Activated naive CD8-positive, alpha-beta T cell treated with anti-CD3 and anti-CD28 coated beads, Interleukin-2, amount 10 ng/mL, durations not matched to agents 7 days and 5 days (primary cell): ENCODE data around the gene EZH1. TPM values are rescaled to one million over a fixed set of nuclear protein-coding genes. Genes with fewer than 3 reads are reported as not detected.
"Not testable (repeated sequence)": the region's sequence is repeated elsewhere in the genome, so short reads cannot be mapped to it uniquely, and the experiment has no call there.

Experiments used
- ATAC-seq: fragments of 150-1000 bp; cut with Tn5 transposase; one replicate; pipeline ENCODE4 v1.10.0; 2021; ENCODE audit warnings: low read depth, moderate library complexity
- POLR2A ChIA-PET: fragments of 350-600 bp; sonication (Branson Sonifier 250); formaldehyde crosslinking; loops from one replicate; lab custom pipeline; 2021; ENCODE audit warnings: antibody characterized with exemption; lab: Charles Lee
- DNase-seq: peaks from one replicate; pipeline ENCODE4 v3.0.0; 2021
- H3K27ac Mint-ChIP-seq: one replicate; pipeline ENCODE4 v1.8.0; 2022; ENCODE audit warnings: mild to moderate bottlenecking, mixed read lengths
- H3K27me3 Mint-ChIP-seq: one replicate; pipeline ENCODE4 v1.8.0; 2022; ENCODE audit warnings: mild to moderate bottlenecking, moderate library complexity, mixed read lengths
- H3K36me3 Mint-ChIP-seq: one replicate; pipeline ENCODE4 v1.8.0; 2021; ENCODE audit warnings: mild to moderate bottlenecking, mixed read lengths
- H3K4me1 Mint-ChIP-seq: one replicate; pipeline ENCODE4 v1.8.0; 2021; ENCODE audit warnings: mixed read lengths
- H3K4me3 Mint-ChIP-seq: one replicate; pipeline ENCODE4 v1.8.0; 2022; ENCODE audit warnings: mild to moderate bottlenecking, moderate library complexity, mixed read lengths
- H3K9me3 Mint-ChIP-seq: one replicate; pipeline ENCODE4 v1.8.0; 2021; ENCODE audit warnings: mixed read lengths
- total RNA-seq, 2 experiments: library from RNA; stranded (reverse); gene quantifications; one replicate each; pipeline ENCODE4 v1.2.3, GENCODE V29; 2021

EZH1 gene
- total RNA-seq, 2 experiments from 2014 or later: 83.1 to 98.4 TPM

DNA sequence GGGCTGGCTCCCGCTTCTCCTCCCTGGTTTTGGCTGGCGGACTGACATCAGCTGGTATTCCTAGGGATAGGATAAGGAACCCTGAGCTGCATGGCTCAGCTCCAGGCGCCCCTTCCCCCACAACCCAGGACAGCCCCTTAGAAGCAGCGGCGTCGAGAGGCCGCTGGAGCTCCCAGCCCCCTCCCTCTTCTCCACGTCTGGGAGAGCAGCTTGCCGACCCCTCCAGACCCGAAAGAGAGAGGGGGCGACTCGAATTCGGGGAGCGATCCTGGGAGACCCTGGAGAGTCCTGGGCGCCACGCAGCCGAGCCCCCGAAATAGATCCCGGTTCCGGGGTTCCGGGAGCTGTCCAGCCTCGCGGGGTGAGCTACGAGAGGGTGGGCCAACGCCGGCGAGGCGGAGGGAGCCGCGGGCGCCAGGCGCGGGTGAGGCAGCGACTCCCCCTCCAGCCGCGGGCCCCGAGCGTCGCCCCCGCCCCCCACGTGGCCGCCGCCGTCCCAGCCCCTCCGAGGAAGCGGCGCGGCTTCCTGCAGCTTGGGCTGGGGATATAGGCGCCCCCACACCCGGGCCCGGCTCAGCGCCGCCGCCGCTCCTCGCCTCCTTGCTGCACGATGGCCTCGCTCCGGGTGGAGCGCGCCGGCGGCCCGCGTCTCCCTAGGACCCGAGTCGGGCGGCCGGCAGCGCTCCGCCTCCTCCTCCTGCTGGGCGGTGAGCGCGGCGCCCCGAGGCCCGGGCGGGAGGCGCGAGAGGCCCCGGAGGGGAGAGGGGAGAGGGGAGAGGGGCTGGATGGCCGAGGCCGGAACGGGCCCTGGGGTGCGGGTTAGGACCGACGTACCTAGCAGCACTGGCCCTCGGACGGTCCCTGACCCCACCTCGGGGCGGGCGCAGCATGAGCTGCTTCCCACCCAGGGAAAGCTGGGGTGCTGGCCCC, 16.1 kb upstream of the EZH1 start, which contains the start of gene RAMP2:
RAMP2 (plus strand) TSS at position 576 of the 930 bp plus-strand sequence; CDS start at position 611, 35 bp downstream.
- H3K27me3 Mint-ChIP-seq: peaks cover 64% of the 10 kb centered on the region
- H3K4me1 Mint-ChIP-seq: no peaks in the 10 kb centered on the region
- no peaks in the 10 kb centered on the region for H3K36me3 Mint-ChIP-seq
- no peaks in the 10 kb centered on the region for H3K9me3 Mint-ChIP-seq
- peak; percentile 38 for ATAC-seq
- DNase-seq: no peak
- POLR2A ChIA-PET: interaction anchor here (0.6 to 1.7 kb wide), 5 partner anchors 11 to 183 kb away, joined by 3 to 6 read pairs (median 5); partner anchors contain the start of genes PSMC3IP and VPS25
- H3K4me3 Mint-ChIP-seq: peak within 1 kb of the TSS; percentile 18
- H3K27ac Mint-ChIP-seq: no peak within 1 kb of the TSS

DNA sequence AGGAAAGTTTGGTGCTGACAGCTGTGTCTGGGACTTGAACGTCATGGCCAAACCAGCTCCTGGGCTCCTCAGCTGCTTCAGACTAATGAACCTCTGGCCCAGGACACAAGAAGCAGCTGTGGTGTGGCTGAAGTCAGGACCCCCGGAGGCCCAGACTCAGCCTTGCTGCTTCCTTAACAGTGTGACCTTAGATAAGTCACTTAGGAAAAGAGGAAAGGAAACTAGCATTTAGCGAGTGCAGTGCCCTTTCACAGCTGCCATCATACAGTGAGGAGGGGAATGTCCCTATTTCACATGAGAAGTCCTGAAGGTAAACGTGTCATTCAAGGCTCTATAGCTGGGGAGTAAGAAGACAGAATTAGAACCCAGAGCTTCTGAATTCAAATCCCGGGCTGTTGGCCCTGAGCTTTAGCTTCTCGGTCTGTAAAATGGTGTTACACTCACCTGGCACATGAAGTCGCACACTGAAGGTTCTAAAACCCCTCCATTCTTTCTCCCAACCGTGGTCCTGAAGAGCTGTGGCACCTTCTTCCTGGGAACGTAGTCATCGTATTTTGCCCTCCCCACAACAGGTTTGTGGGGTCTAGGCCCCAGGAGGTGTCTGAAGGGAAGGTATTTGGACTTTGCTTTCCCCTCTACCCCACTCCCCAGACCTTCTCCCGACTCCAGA, 15.3 kb upstream of the EZH1 start:
- H3K4me1 Mint-ChIP-seq: no peaks in the 10 kb centered on the region

DNA sequence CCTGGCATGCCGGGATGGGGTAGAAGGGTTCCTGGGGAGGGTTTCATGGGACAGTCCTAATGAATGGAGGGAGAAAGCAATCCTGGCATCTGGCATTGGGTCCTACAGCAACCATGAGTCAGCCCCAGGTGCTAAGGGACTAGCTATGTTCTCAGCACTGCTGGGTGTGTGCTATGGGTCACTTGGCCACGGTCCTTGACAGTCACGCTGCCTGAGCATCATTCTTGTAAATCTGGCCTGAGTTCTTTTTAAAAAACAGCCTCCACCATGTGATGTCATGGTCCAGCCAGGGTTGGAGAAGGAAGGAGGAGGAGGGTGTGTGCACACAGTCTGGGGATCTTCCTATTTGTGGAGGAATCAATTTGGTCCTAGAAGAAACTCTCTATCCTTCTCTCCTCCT, 9.9 kb upstream of the EZH1 start:
- Mint-ChIP-seq H3K27me3 (peaks cover 62% of the 10 kb centered on the region), H3K27ac (no peak overlapping the region)

More for the DNA sequence above, 15.3 kb upstream of the EZH1 start:
- Mint-ChIP-seq H3K4me3 (peak overlapping the region; percentile 18), H3K9me3 (no peaks in the 10 kb centered on the region), H3K27ac (no peak overlapping the region), H3K27me3 (peaks cover 66% of the 10 kb centered on the region), H3K36me3 (no peaks in the 10 kb centered on the region)
- POLR2A ChIA-PET: interaction anchor here (1.4 to 1.7 kb wide), 3 partner anchors 10 to 182 kb away, joined by 3 to 6 read pairs (median 6); partner anchors contain the start of genes PSMC3IP and VPS25
- ATAC-seq: no peak
- no peak for DNase-seq

DNA sequence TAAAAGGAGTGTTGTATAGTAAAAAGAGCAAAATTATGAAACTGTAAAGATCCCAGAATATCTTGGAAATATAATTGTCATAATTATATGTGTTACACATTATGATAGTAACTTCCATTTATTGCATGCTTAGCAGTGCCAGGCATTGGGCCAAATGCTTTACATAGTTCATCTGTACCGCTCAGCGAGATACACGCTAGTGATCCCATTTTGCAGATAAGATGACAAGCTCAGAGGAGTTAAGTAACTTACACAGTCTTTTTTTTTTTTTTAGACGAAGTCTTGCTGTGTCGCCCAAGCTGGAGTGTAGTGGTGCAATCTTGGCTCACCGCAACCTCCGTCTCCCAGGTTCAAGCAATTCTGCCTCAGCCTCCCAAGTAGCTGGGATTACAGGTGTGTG, 6.8 kb upstream of the EZH1 start:
- DNase-seq (no peak), ATAC-seq (no peak)
- Mint-ChIP-seq H3K36me3 (no peaks in the 10 kb centered on the region), H3K4me1 (no peaks in the 10 kb centered on the region), H3K4me3 (no peak overlapping the region), H3K27me3 (peaks cover 61% of the 10 kb centered on the region), H3K27ac (no peak overlapping the region), H3K9me3 (no peaks in the 10 kb centered on the region)
- POLR2A ChIA-PET: no interaction called here

More for the DNA sequence above, 9.9 kb upstream of the EZH1 start:
- H3K4me3 Mint-ChIP-seq: no peak overlapping the region
- H3K4me1 Mint-ChIP-seq: no peaks in the 10 kb centered on the region
- ATAC-seq: no peak
- POLR2A ChIA-PET: interaction anchor here (0.8 kb wide), 1 partner anchor 17 kb away, joined by 4 read pairs; no protein-coding TSS in a partner anchor
- H3K36me3 Mint-ChIP-seq: no peaks in the 10 kb centered on the region
- no peak for DNase-seq
- H3K9me3 Mint-ChIP-seq: no peaks in the 10 kb centered on the region

DNA sequence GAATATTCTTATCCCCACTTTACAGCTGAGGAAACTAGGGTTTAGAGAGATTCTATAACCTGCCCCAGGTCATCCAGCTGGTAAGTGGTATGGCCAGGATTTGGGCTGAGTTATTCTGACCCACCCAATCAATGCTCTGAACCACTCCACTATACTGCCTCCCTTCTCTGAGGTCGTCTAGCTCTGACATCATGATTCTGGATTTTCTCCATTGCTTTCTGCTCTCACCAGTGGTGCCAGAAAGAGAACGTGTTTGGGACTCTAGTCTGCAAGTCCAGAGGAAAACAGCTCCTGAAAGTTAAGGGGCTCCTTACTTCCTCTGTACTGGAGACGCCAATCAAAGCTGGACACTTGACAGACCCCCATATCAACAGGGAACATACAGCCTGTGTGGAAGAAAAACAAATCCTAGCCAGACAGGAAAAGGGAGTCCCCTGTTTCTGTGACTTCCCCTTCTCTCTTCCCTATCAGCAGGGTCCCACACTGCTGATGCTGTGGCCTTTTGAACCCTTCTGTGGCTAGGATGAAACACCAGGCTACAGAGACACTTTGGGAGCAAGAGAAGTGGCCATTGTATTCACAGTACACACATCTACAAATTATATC, 6.0 kb upstream of the EZH1 start:
- Mint-ChIP-seq H3K4me1 (no peaks in the 10 kb centered on the region), H3K9me3 (no peaks in the 10 kb centered on the region), H3K4me3 (no peak overlapping the region), H3K27ac (no peak overlapping the region), H3K36me3 (no peaks in the 10 kb centered on the region), H3K27me3 (peaks cover 62% of the 10 kb centered on the region)
- no peak for ATAC-seq
- POLR2A ChIA-PET: interaction anchor here (1.1 kb wide), 1 partner anchor 17 kb away, joined by 3 read pairs; no protein-coding TSS in a partner anchor
- no peak for DNase-seq

DNA sequence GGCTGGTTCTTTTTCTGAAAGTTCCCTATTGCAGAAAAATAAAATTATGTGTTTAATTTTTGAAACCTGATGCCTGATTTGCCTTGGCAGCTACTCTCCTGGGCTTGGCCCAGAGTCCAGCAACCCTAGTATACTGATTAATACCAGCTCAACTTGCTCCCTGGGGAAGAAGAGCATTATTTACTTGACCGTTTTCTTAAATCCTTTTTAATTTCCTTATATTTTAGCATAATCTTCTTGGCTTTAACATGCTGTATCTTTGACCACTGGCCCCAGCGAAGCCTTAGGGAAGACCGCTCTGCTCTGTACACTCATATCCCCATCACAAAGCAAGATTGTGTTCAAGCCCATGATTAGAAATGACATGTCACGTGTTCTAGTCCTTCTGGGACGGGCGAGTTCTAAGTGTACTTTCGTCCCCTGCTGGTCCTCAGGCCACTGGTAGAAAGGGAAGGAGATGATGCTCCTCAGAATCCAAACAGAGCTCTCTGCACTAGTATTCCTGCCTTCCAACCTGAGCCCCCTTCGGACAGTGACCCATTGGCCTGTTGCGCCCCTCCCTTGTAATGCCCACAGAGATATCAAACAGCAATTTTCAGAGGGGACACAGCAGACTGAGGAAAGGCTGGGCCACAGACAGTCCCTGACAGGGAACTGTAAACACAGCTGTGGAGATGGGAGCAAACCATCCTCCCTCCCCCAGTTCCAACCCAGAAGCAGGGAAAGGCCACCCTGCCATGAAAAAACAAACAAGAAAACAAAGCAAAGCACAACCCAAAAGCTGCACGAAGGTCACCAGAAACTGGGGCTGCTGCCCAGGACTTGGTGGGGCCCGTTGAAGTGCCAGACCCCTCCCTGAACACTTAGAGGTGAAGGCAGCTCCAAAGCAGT, 4.3 kb upstream of the EZH1 start:
- Mint-ChIP-seq H3K9me3 (no peaks in the 10 kb centered on the region), H3K27me3 (peaks cover 58% of the 10 kb centered on the region), H3K36me3 (no peaks in the 10 kb centered on the region), H3K4me1 (peaks cover 8% of the 10 kb centered on the region), H3K27ac (no peak overlapping the region), H3K4me3 (no peak overlapping the region)
- DNase-seq (no peak), ATAC-seq (no peak)
- POLR2A ChIA-PET: interaction anchor here (0.9 to 1.1 kb wide), 3 partner anchors 11 to 24 kb away, joined by 3 to 4 read pairs (median 3); partner anchors contain the start of genes RAMP2 and VPS25

DNA sequence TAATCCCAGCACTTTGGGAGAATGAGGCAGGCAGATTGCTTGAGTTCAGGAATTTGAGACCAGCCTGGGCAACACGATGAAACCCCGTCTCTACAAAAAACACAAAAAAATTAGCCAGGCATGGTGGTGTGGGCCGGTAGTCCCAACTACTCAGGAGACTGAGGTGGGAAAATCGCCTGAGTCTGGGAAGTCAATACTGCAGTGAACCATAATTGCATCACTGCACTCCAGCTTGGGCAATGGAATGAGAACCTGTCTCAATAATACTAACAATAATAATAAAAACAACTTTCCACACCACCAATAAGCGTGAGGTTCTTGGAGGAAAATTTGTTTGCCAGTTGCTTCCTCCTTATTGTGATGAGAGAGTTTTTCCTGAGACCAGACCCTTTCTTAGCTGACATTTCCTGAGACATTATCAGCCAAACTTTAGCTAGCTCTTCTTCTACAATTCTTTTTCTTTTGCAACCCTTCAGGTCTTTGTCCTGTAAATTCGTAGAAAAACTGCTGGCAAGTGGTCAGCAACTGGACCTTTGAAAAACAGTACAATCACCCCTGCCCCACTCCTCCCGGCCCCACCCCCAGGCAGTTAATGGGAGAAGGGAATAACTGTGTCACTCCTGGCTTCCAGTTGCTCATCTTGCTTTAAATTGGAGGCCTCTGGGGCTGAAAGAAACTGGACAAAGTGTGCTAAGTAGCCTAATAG, 3.5 kb upstream of the EZH1 start:
- Mint-ChIP-seq H3K4me1 (peaks cover 15% of the 10 kb centered on the region), H3K36me3 (no peaks in the 10 kb centered on the region), H3K27ac (no peak overlapping the region), H3K4me3 (no peak overlapping the region), H3K9me3 (no peaks in the 10 kb centered on the region), H3K27me3 (peaks cover 53% of the 10 kb centered on the region)
- DNase-seq (no peak), ATAC-seq (no peak)
- POLR2A ChIA-PET: no interaction called here

DNA sequence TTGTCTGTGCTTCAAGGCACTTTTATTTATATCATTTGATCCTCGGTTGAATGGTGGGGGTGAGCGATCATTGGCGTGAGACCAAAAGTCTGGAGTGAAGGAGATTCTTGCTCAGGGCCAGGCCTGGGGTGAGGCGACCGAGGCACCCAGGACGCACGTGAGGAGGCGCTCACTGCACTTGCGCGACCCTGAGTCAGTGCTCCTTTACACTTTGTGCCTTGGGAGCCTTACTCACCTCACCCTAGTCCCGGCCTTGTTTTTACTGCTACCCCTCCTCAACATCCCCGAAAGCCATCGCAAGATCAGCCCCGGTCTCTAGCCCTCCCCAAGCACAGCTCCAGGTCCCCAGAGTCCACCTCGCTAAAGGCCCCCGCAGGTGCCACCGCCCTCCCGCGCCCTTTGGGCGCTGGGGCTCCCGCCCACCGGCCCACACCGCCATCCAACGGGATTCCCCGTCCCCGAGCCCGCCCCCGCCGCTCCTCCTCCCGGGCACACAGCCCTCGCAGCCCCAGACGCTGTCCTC, 496 bp downstream of the EZH1 start:
- ATAC-seq (peak; percentile 55), DNase-seq (no peak)
- H3K4me3 Mint-ChIP-seq: peak overlapping the region; percentile 97
- no peaks in the 10 kb centered on the region for H3K9me3 Mint-ChIP-seq
- peaks cover 36% of the 10 kb centered on the region for H3K27me3 Mint-ChIP-seq
- H3K27ac Mint-ChIP-seq: peak overlapping the region; percentile 95
- peaks cover 15% of the 10 kb centered on the region for H3K4me1 Mint-ChIP-seq
- POLR2A ChIA-PET: no interaction called here
- H3K36me3 Mint-ChIP-seq: no peaks in the 10 kb centered on the region

DNA sequence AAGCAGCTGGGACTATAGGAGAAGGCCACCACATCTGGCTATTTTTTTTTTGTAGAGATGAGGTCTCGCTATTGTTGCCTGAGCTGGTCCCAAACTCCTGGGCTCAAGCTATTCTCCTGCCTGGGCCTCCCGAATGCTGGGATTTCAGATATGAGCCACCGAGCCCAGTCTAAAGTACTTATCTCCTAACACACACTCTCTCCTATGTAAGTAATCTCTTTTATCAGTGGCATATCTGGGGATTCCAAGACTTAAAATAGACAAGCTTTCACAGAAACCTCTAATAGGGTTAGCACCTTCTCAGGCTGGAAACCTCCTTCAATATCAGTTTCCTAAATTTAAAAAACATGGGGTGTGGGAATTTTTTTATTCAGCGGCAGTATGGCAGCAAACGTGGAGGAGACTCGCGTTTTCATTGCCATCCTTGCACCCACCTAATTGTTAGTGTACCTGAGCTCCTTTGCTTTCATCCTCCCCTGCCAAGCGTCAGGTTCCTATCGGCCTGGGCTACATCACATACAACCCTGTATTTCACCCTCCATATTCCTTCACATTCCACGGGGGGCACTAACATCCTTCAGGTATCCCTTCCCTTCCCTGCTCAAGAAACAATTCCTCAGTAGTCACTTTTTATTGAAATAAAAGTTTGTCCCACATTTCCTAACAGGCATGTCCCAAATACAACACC, 1.1 kb downstream of the EZH1 start:
- POLR2A ChIA-PET: interaction anchor here (0.7 kb wide), 1 partner anchor 9 kb away, joined by 4 read pairs; no protein-coding TSS in a partner anchor
- ATAC-seq (no peak), DNase-seq (no peak)
- no peaks in the 10 kb centered on the region for H3K36me3 Mint-ChIP-seq
- peak overlapping the region; percentile 97 for H3K4me3 Mint-ChIP-seq
- no peaks in the 10 kb centered on the region for H3K9me3 Mint-ChIP-seq
- peak overlapping the region; percentile 95 for H3K27ac Mint-ChIP-seq
- H3K27me3 Mint-ChIP-seq: peaks cover 31% of the 10 kb centered on the region
- H3K4me1 Mint-ChIP-seq: peaks cover 15% of the 10 kb centered on the region

DNA sequence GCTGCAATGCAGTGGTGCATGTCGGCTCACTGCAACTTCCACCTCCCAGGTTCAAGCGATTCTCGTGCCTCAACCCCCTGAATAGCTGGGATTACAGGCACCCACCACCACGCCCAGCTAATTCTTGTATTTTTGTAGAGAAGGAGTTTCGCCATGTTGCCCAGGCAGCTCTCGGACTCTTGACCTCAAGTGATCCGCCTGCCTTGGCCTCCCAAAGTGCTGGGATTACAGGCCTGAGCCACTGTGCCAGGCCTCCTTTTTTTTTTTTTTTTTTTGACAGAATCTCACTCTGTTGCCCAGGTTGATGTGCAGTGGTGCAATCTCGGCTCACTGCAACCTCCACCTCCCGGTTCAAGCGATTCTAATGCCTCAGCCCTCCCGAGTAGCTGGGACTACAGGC, 1.9 kb downstream of the EZH1 start:
- DNase-seq, H3K36me3 Mint-ChIP-seq, H3K4me3 Mint-ChIP-seq, ATAC-seq, H3K27ac Mint-ChIP-seq, H3K9me3 Mint-ChIP-seq: not testable (repeated sequence)
- POLR2A ChIA-PET: interaction anchor here (0.6 to 0.7 kb wide), 4 partner anchors 8 to 574 kb away, joined by 3 to 5 read pairs (median 4); no protein-coding TSS in a partner anchor
- H3K4me1 Mint-ChIP-seq: peaks cover 15% of the 10 kb centered on the region
- peaks cover 24% of the 10 kb centered on the region for H3K27me3 Mint-ChIP-seq

DNA sequence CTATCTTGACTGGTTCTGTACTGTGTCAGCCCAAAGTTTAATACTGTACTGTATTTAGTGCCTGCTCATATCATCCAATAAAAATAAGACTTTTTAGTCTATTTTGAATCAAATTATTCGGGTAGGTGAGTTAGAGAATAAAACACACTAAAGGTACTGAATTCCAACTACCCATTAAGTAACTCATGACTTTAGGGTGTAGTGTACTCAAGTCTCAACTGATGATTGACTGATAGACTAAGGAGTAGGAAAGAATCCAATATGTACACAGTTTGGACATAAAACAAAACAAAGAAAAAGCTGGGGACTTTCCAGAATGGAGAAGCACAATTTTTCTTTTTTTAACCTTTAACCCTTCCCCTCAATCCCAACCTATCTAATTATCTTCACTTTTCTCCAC, 4.1 kb downstream of the EZH1 start:
- H3K27me3 Mint-ChIP-seq: peaks cover 6% of the 10 kb centered on the region
- POLR2A ChIA-PET: no interaction called here
- no peak for ATAC-seq
- H3K9me3 Mint-ChIP-seq: no peaks in the 10 kb centered on the region
- H3K27ac Mint-ChIP-seq: no peak overlapping the region
- H3K4me1 Mint-ChIP-seq: peaks cover 15% of the 10 kb centered on the region
- H3K36me3 Mint-ChIP-seq: no peaks in the 10 kb centered on the region
- H3K4me3 Mint-ChIP-seq: no peak overlapping the region
- DNase-seq: no peak
